ENCODE measurements around the gene CCDC77. TPM values are rescaled to one million over a fixed set of nuclear protein-coding genes. Genes with fewer than 3 reads are reported as not detected.

Gene CCDC77
- polyA plus RNA-seq, 1 of the 3 experiments (the other 2 are of a cell fraction) = 5.9 TPM

DNA sequence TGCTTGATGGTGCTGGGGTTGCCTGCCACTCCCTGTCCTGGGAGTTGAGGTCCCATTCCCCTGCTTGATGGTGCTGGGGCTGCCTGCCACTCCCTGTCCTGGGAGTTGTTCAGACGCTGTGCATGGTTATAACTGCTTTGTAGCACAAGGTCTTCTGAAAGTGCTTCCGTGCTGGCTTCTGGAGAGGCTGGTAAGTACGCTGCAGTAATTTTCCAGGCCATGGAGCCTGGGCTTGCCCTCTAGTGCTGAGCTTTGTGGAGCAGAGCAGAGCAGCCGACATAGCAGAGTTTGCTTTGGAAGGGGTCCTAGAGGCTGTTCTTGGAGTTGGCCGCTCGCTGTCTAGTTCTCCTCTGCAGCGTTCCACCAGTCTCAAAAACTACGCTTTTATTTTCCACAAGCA lies 64.6 kb downstream of the CCDC77 start:
- Histone ChIP-seq H3K4me3 (ENCODE audit: low read depth in 2 of 2, low read length in 1 of 2) (no peak overlapping the region), H3K27me3 (ENCODE audit: insufficient read depth) (peaks cover 5% of the 10 kb centered on the region; the same call in 1 of the 2 replicates), H4K20me1 (ENCODE audit: insufficient read depth) (no peaks in the 10 kb centered on the region), H3F3A (replicated peaks; ENCODE audit: insufficient read depth) (no peaks in the 10 kb centered on the region), H3K9ac (no peak overlapping the region), H3K79me2 (ENCODE audit: insufficient read depth) (no peaks in the 10 kb centered on the region), H3K27ac (ENCODE audit: low read depth in 2 of 2, low read length in 1 of 2) (no peak overlapping the region), H3K4me2 (no peak overlapping the region), H3K4me1 (ENCODE audit: control insufficient read depth in 1 of 2, insufficient read depth in 2 of 2, low read depth in 1 of 2, low read length in 1 of 2) (no peaks in the 10 kb centered on the region), H3K36me3 (replicated peaks in 1 of 2; ENCODE audit: control insufficient read depth in 1 of 2, insufficient read depth in 2 of 2, low read length in 1 of 2) (no peaks in the 10 kb centered on the region), H2AFZ (ENCODE audit: low read depth) (no peak overlapping the region), H3K9me2 (no peaks in the 10 kb centered on the region), H3K9me3 (no peaks in the 10 kb centered on the region)
- CTCF ChIA-PET = interaction anchor here (4.1 kb wide), 1 partner anchor 24 kb away, joined by 18 read pairs; no protein-coding TSS in a partner anchor
- TF ChIP-seq RCOR1 (IDR thresholded peaks at IDR 0.05; ENCODE audit: low read length) = no peak
- no peak for TF ChIP-seq FOXJ3 (CRISPR knock-in tag; IDR thresholded peaks at IDR 0.05)
- TF ChIP-seq SMC3 (IDR thresholded peaks at IDR 0.05; ENCODE audit: low read depth, low read length) = no peak
- no peak for TF ChIP-seq MXI1 (IDR thresholded peaks at IDR 0.05; ENCODE audit: low read depth, low read length)
- no peak for TF ChIP-seq ELF1 (IDR thresholded peaks at IDR 0.05)
- no peak for TF ChIP-seq CHD2 (IDR thresholded peaks at IDR 0.05; ENCODE audit: low read length, partially characterized antibody)
- TF ChIP-seq GATA2 (CRISPR knock-in tag; IDR thresholded peaks at IDR 0.05) = no peak
- TF ChIP-seq YY1 (IDR thresholded peaks at IDR 0.05; ENCODE audit: low read depth) = no peak
- TF ChIP-seq GABPA (IDR thresholded peaks at IDR 0.05; ENCODE audit: low read depth) = no peak
- no peak for TF ChIP-seq JUND (IDR thresholded peaks at IDR 0.05)
- no peak for TF ChIP-seq RFX5 (IDR thresholded peaks at IDR 0.05; ENCODE audit: low read length)
- TF ChIP-seq EZH2phosphoT487 (IDR thresholded peaks at IDR 0.05; ENCODE audit: borderline replicate concordance, low read depth) = no peak
- no peak for TF ChIP-seq MEF2A (IDR thresholded peaks at IDR 0.05; ENCODE audit: borderline replicate concordance, low read depth)
- TF ChIP-seq, protein P1, sequence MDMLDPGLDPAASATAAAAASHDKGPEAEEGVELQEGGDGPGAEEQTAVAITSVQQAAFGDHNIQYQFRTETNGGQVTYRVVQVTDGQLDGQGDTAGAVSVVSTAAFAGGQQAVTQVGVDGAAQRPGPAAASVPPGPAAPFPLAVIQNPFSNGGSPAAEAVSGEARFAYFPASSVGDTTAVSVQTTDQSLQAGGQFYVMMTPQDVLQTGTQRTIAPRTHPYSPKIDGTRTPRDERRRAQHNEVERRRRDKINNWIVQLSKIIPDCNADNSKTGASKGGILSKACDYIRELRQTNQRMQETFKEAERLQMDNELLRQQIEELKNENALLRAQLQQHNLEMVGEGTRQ (IDR thresholded peaks at IDR 0.05; ENCODE audit: borderline replicate concordance, low read depth, low read length) = no peak
- TF ChIP-seq RAD21 (IDR thresholded peaks at IDR 0.05; ENCODE audit: low read length) = no peak
- TF ChIP-seq TEAD4 (IDR thresholded peaks at IDR 0.05; ENCODE audit: borderline replicate concordance, insufficient read depth) = no peak
- no peak for TF ChIP-seq TCF12 (IDR thresholded peaks at IDR 0.05)
- TF ChIP-seq NRF1 (IDR thresholded peaks at IDR 0.05; ENCODE audit: low read depth, low read length) = no peak
- POLR2A ChIA-PET = no interaction called here
- 77% methylated on average over 8 of the region's 8 CpGs for WGBS (ENCODE audit: low lambda C conversion rate)
- no peak for DNase-seq

DNA sequence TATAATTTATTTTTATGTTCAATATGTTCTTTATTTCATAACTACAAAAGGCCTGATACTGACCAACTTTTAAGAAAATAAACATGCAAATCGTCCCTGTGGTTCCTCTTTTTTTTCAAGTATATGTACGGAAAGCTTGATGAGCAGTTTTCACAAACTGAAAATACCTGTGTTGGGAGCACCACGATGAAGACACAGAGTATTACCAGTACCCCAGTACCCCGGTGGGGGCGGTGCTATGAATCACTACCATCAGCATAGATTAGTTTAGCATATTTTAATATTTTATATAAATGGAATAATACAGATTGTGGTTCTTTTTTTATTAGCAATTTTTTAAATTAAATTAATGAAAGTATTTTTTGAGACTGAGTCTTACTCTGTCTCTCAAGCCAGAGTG lies 65.3 kb downstream of the CCDC77 start:
- CTCF ChIA-PET = interaction anchor here (1.8 to 4.1 kb wide), 2 partner anchors 14 to 24 kb away, joined by 5 to 18 read pairs; no protein-coding TSS in a partner anchor
- TF ChIP-seq POLR2AphosphoS5 (IDR thresholded peaks at IDR 0.05; ENCODE audit: low read depth, low read length) (no peak), GABPA (IDR thresholded peaks at IDR 0.05; ENCODE audit: low read depth) (no peak), TEAD4 (IDR thresholded peaks at IDR 0.05; ENCODE audit: borderline replicate concordance, insufficient read depth) (no peak), FOXJ3 (CRISPR knock-in tag; IDR thresholded peaks at IDR 0.05) (no peak), JUND (IDR thresholded peaks at IDR 0.05) (no peak), ELF1 (IDR thresholded peaks at IDR 0.05) (no peak), NFIC (IDR thresholded peaks at IDR 0.05; ENCODE audit: borderline replicate concordance) (no peak)
- TF ChIP-seq, protein P2, sequence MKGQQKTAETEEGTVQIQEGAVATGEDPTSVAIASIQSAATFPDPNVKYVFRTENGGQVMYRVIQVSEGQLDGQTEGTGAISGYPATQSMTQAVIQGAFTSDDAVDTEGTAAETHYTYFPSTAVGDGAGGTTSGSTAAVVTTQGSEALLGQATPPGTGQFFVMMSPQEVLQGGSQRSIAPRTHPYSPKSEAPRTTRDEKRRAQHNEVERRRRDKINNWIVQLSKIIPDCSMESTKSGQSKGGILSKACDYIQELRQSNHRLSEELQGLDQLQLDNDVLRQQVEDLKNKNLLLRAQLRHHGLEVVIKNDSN (IDR thresholded peaks at IDR 0.05; ENCODE audit: borderline replicate concordance, low read depth) = no peak
- TF ChIP-seq, protein P1 (IDR thresholded peaks at IDR 0.05; ENCODE audit: borderline replicate concordance, low read depth, low read length) = no peak
- TF ChIP-seq, protein P3, sequence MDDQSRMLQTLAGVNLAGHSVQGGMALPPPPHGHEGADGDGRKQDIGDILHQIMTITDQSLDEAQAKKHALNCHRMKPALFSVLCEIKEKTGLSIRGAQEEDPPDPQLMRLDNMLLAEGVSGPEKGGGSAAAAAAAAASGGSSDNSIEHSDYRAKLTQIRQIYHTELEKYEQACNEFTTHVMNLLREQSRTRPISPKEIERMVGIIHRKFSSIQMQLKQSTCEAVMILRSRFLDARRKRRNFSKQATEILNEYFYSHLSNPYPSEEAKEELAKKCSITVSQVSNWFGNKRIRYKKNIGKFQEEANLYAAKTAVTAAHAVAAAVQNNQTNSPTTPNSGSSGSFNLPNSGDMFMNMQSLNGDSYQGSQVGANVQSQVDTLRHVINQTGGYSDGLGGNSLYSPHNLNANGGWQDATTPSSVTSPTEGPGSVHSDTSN (IDR thresholded peaks at IDR 0.05) = no peak
- TF ChIP-seq, protein P4, sequence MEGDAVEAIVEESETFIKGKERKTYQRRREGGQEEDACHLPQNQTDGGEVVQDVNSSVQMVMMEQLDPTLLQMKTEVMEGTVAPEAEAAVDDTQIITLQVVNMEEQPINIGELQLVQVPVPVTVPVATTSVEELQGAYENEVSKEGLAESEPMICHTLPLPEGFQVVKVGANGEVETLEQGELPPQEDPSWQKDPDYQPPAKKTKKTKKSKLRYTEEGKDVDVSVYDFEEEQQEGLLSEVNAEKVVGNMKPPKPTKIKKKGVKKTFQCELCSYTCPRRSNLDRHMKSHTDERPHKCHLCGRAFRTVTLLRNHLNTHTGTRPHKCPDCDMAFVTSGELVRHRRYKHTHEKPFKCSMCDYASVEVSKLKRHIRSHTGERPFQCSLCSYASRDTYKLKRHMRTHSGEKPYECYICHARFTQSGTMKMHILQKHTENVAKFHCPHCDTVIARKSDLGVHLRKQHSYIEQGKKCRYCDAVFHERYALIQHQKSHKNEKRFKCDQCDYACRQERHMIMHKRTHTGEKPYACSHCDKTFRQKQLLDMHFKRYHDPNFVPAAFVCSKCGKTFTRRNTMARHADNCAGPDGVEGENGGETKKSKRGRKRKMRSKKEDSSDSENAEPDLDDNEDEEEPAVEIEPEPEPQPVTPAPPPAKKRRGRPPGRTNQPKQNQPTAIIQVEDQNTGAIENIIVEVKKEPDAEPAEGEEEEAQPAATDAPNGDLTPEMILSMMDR (IDR thresholded peaks at IDR 0.05) = no peak

More for the DNA sequence above, 65.3 kb downstream of the CCDC77 start:
- Histone ChIP-seq H3K9me2 (no peaks in the 10 kb centered on the region), H4K20me1 (ENCODE audit: insufficient read depth) (no peaks in the 10 kb centered on the region), H3K36me3 (replicated peaks in 1 of 2; ENCODE audit: control insufficient read depth in 1 of 2, insufficient read depth in 2 of 2, low read length in 1 of 2) (no peaks in the 10 kb centered on the region), H3K4me2 (no peak overlapping the region), H3K9me3 (no peaks in the 10 kb centered on the region), H3K9ac (no peak overlapping the region), H3K79me2 (ENCODE audit: insufficient read depth) (no peaks in the 10 kb centered on the region), H2AFZ (ENCODE audit: low read depth) (no peak overlapping the region), H3K4me3 (ENCODE audit: low read depth in 2 of 2, low read length in 1 of 2) (no peak overlapping the region), H3F3A (replicated peaks; ENCODE audit: insufficient read depth) (no peaks in the 10 kb centered on the region), H3K4me1 (ENCODE audit: control insufficient read depth in 1 of 2, insufficient read depth in 2 of 2, low read depth in 1 of 2, low read length in 1 of 2) (no peaks in the 10 kb centered on the region), H3K27me3 (ENCODE audit: insufficient read depth) (no peaks in the 10 kb centered on the region; the same call in 1 of the 2 replicates), H3K27ac (ENCODE audit: low read depth in 2 of 2, low read length in 1 of 2) (no peak overlapping the region)
- WGBS (ENCODE audit: low lambda C conversion rate) = 64% methylated on average over 5 of the region's 5 CpGs
- DNase-seq = no peak
- POLR2A ChIA-PET = no interaction called here

All from SK-N-SH (cell line).